Endothelial cell of umbilical vein (primary cell): ENCODE measurements around the gene TREML2. TPM values are rescaled to one million over a fixed set of nuclear protein-coding genes. Genes with fewer than 3 reads are reported as not detected.

Source experiments
- BruUV-seq: library from RNA; stranded (reverse); fragments of 400-500 nt; replicated peaks from 2 replicates; lab custom pipeline; 2021; lab: Mats Ljungman, UMichigan
- CTCF ChIA-PET: fragments of 300-600, 350-600 bp; sonication (Branson Sonifier 250); formaldehyde crosslinking; loops from one replicate; lab custom pipeline; 2021; ENCODE audit warnings: antibody characterized with exemption, inconsistent platforms; lab: Charles Lee
- POLR2A ChIA-PET: fragments of 300-600, 350-600 bp; sonication (Branson Sonifier 250); formaldehyde crosslinking; loops from one replicate; lab custom pipeline; 2021; ENCODE audit warnings: antibody characterized with exemption, inconsistent platforms; lab: Charles Lee
- DNase-seq: peaks from one replicate; pipeline ENCODE4 v3.0.0-alpha.2; 2011; ENCODE audit warnings: low read depth, low spot score
- FAIRE-seq: peaks from 2 replicates; lab custom pipeline; 2011; peaks lifted over from hg19 to GRCh38; lab: Jason Lieb, UNC
- H2AFZ ChIP-seq: 2 replicates; pipeline ENCODE4 v1.6.0; 2012; ENCODE audit warnings: low read depth, low read length, control low read depth, inconsistent platforms
- H3K27ac ChIP-seq: 2 replicates; pipeline ENCODE4 v1.5.1; 2011; ENCODE audit warnings: low read depth, mild to moderate bottlenecking, control low read depth, low read length, moderate library complexity; ENCODE audit not compliant: insufficient read depth
- H3K27me3 ChIP-seq, 2 experiments: 2 replicates each; pipeline versions ENCODE4 v1.6.0 to v1.6.1; 2011; ENCODE audit warnings: low read length in 2 of 2, mixed read lengths in 1 of 2; ENCODE audit not compliant: control insufficient read depth in 2 of 2, insufficient read depth in 2 of 2
- H3K36me3 ChIP-seq, 2 experiments: 2 replicates in 1 of 2; 3 replicates in 1 of 2; pipeline ENCODE4 v1.5.1; 2011; ENCODE audit warnings: low read length in 2 of 2, mild to moderate bottlenecking in 1 of 2, moderate library complexity in 1 of 2; ENCODE audit not compliant: control insufficient read depth in 2 of 2, insufficient read depth in 2 of 2; ENCODE audit errors: extremely low read depth in 1 of 2
- H3K4me1 ChIP-seq: 3 replicates; pipeline ENCODE4 v1.5.1; 2011; ENCODE audit warnings: mild to moderate bottlenecking, low read length; ENCODE audit not compliant: control insufficient read depth, insufficient read depth; ENCODE audit errors: extremely low read depth
- H3K4me2 ChIP-seq: 2 replicates; pipeline ENCODE4 v1.6.1; 2011; ENCODE audit warnings: low read length, control low read depth, mixed read lengths; ENCODE audit not compliant: insufficient read depth
- H3K4me3 ChIP-seq, 3 experiments: fragments of 200-600 bp in 1 of 3; sonication (generic), shearing (Covaris generic) in 1 of 3; replicated peaks in 1 of 3; 2 replicates each; pipeline ENCODE4 v1.5.1; 2011 to 2016; ENCODE audit warnings: control low read depth in 3 of 3, low read length in 3 of 3, mild to moderate bottlenecking in 2 of 3, inconsistent platforms in 1 of 3, low read depth in 1 of 3, moderate library complexity in 1 of 3; ENCODE audit not compliant: insufficient read depth in 1 of 3
- H3K79me2 ChIP-seq: 2 replicates; pipeline ENCODE4 v1.6.0; 2012; ENCODE audit warnings: low read length, inconsistent platforms; ENCODE audit not compliant: control insufficient read depth, insufficient read depth
- H3K9ac ChIP-seq: replicated peaks from 2 replicates; pipeline ENCODE3; 2011; ENCODE audit warnings: low read length, control low read depth; ENCODE audit not compliant: insufficient read depth; ENCODE audit errors: extremely low read depth
- H3K9me1 ChIP-seq: replicated peaks from 3 replicates; pipeline ENCODE4 v1.6.0; 2011; ENCODE audit warnings: mild to moderate bottlenecking, low read length; ENCODE audit not compliant: control insufficient read depth, insufficient read depth; ENCODE audit errors: extremely low read depth
- H3K9me3 ChIP-seq: replicated peaks from 2 replicates; pipeline ENCODE4 v1.5.1; 2012; ENCODE audit warnings: low read length, inconsistent platforms; ENCODE audit not compliant: control insufficient read depth, insufficient read depth
- H4K20me1 ChIP-seq: replicated peaks from 2 replicates; pipeline ENCODE3; 2011; ENCODE audit warnings: mild to moderate bottlenecking, low read length; ENCODE audit not compliant: control insufficient read depth, insufficient read depth; ENCODE audit errors: extremely low read depth
- CTCF ChIP-seq, 2 donors: IDR thresholded peaks; 1 replicate in 1 of 2; 2 replicates in 1 of 2; pipeline ENCODE4 v1.5.1; 2011; ENCODE audit warnings: low read length in 2 of 2, mild to moderate bottlenecking in 2 of 2, moderate library complexity in 2 of 2, control low read depth in 1 of 2, inconsistent platforms in 1 of 2, low read depth in 1 of 2; ENCODE audit not compliant: insufficient read depth in 1 of 2; ENCODE audit errors: extremely low read depth in 1 of 2
- EZH2 ChIP-seq: IDR thresholded peaks from 2 replicates; pipeline ENCODE4 v1.6.1; 2012; ENCODE audit warnings: borderline replicate concordance, low read depth, mild to moderate bottlenecking, moderate library complexity, low read length, inconsistent platforms; ENCODE audit not compliant: severe bottlenecking
- FOS ChIP-seq: IDR thresholded peaks from 2 replicates; pipeline ENCODE4 v1.6.1; 2011; ENCODE audit warnings: mild to moderate bottlenecking, low read length, moderate library complexity, borderline replicate concordance; ENCODE audit not compliant: insufficient read depth
- GATA2 ChIP-seq: IDR thresholded peaks from 2 replicates; pipeline ENCODE4 v1.7.0; 2011; ENCODE audit warnings: low read depth, mild to moderate bottlenecking, moderate library complexity, mixed read lengths, low read length; ENCODE audit not compliant: insufficient read length, insufficient read depth
- JUN ChIP-seq: IDR thresholded peaks from 2 replicates; pipeline ENCODE4 v1.6.1; 2011; ENCODE audit warnings: borderline replicate concordance, low read depth; ENCODE audit not compliant: insufficient read length, insufficient read depth
- MYC ChIP-seq: IDR thresholded peaks from one replicate; pipeline ENCODE4 v1.6.1; 2011; ENCODE audit warnings: mild to moderate bottlenecking, low read depth, low read length
- POLR2A ChIP-seq: IDR thresholded peaks from 2 replicates; pipeline ENCODE4 v1.6.1; 2012; ENCODE audit warnings: low read depth, mild to moderate bottlenecking, control low read depth, low read length
- POLR2AphosphoS5 ChIP-seq: IDR thresholded peaks from 2 replicates; pipeline ENCODE4 v1.6.1; 2012; ENCODE audit warnings: low read depth, mild to moderate bottlenecking, control low read depth, low read length, moderate library complexity; ENCODE audit not compliant: insufficient read depth
- dilution Hi-C: fragments of 300-500 bp; cut with MboI; formaldehyde crosslinking; loops from one replicate; pipeline ENCODE4 v1.15.0; 2019; ENCODE audit warnings: low sequenced_read_pairs; ENCODE audit not compliant: extremely low pct_ligation_motif_present
- intact Hi-C: fragments of 100-400 bp; cut with micrococcal nuclease; formaldehyde crosslinking; loops from one replicate; pipeline ENCODE4 v1.10.0; 2022
- polyA plus RNA-seq, 4 experiments: library from polyadenylated mRNA; depleted of rRNA in 3 of 4; stranded (reverse) in 3 of 4; unstranded in 1 of 4; fragments of >200 nt; gene quantifications; 2 replicates each; pipeline versions ENCODE4 v1.2.1 to v1.2.3, GENCODE V29; 2011 to 2012; ENCODE audit warnings: missing spikeins in 1 of 4
- total RNA-seq: library from RNA; stranded (reverse); gene quantifications from 2 replicates; pipeline ENCODE4 v1.2.3, GENCODE V29; 2021
- TF ChIP-seq, protein P1 (sequence below): IDR thresholded peaks from 2 replicates; pipeline ENCODE4 v1.6.1; 2011; ENCODE audit not compliant: insufficient read depth, insufficient read length

Gene TREML2
- total and polyA plus RNA-seq, 2 donors (not counting 3 experiments of a cell fraction or from before 2014, with no cell fraction given): not detected

- DNase-seq (no peak), FAIRE-seq (no peak)
- H4K20me1 ChIP-seq: no peaks in the 10 kb centered on the region
- intact Hi-C loops (no loop called here), dilution Hi-C loops (no loop called here)
- no peak overlapping the region for H2AFZ ChIP-seq
- peaks cover 0 to 8% of the 10 kb centered on the region in 2 experiments for H3K27me3 ChIP-seq
- BruUV-seq: no TSS peak
- H3K9me3 ChIP-seq: no peaks in the 10 kb centered on the region
- H3K36me3 ChIP-seq: no peaks in the 10 kb centered on the region
- no peak for TF ChIP-seq GATA2
- TF ChIP-seq MYC: no peak
- TF ChIP-seq POLR2A: no peak
- TF ChIP-seq JUN: no peak
- no peak for TF ChIP-seq FOS
- TF ChIP-seq EZH2: no peak
- TF ChIP-seq POLR2AphosphoS5: no peak
- TF ChIP-seq, protein P1, sequence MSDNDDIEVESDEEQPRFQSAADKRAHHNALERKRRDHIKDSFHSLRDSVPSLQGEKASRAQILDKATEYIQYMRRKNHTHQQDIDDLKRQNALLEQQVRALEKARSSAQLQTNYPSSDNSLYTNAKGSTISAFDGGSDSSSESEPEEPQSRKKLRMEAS: no peak
- TF ChIP-seq CTCF (IDR thresholded peaks at IDR 0.05; ENCODE audit: extremely low read depth in 1 of 2, insufficient read depth in 1 of 2, low read depth in 1 of 2, low read length in 2 of 2): no peak
- no peak overlapping the region for H3K27ac ChIP-seq
- H3K79me2 ChIP-seq: no peaks in the 10 kb centered on the region
- no peak overlapping the region for H3K4me2 ChIP-seq
- POLR2A ChIA-PET: no interaction called here
- H3K9ac ChIP-seq: no peak overlapping the region
- no peaks in the 10 kb centered on the region for H3K9me1 ChIP-seq
- H3K4me1 ChIP-seq: no peaks in the 10 kb centered on the region
- CTCF ChIA-PET: no interaction called here
- no peak overlapping the region for H3K4me3 ChIP-seq
Measured at GRCh38 chr6:41231246-41231645, 30.3 kb upstream of the TREML2 start.
